ENCODE measurements around the gene LRRN4CL.

- TF ChIP-seq CTCF (IDR thresholded peaks at IDR 0.05) (no peak), POLR2A (IDR thresholded peaks at IDR 0.05) (no peak)
Observed at GRCh38 chr11:62708392-62708791, 19.1 kb upstream of the LRRN4CL start.
